Skin of body (tissue), 2 donors: ENCODE data around the gene ANXA2. TPM values are rescaled to one million over a fixed set of nuclear protein-coding genes. Genes with fewer than 3 reads are reported as not detected.
A peak's percentile ranks its signal among the peaks of the same experiment; 100 is the strongest.

ENCODE experiments used
- DNase-seq: peaks from one replicate; lab custom pipeline; 2025; lab: John Stamatoyannopoulos, UW
- total RNA-seq: library from RNA; depleted of rRNA; stranded (reverse); fragments of >200 nt; gene quantifications from one replicate; pipeline ENCODE4 v1.2.3, GENCODE V29; 2014

Gene ANXA2
- total RNA-seq, 1 donor from 2014 or later: 913 TPM

DNA sequence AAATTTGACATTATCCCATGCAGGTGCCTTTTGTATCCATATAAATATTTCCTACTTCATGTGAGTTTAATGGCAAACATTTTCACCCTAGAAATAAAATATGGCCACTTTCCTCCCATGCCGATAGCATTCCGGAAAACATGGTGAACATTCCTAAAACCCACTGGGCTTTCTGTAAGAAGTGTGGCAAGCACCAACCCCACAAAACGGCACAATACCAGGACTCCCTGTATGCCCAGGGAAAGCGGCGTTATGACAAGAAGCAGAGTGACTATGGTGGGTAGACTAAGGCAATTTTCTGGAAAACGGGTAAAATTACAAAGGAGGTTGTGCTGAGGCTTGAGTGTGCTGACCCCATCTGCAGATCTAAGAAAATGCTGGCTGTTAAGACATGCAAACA lies 7.6 kb downstream of the ANXA2 start:
- no peak for DNase-seq

DNA sequence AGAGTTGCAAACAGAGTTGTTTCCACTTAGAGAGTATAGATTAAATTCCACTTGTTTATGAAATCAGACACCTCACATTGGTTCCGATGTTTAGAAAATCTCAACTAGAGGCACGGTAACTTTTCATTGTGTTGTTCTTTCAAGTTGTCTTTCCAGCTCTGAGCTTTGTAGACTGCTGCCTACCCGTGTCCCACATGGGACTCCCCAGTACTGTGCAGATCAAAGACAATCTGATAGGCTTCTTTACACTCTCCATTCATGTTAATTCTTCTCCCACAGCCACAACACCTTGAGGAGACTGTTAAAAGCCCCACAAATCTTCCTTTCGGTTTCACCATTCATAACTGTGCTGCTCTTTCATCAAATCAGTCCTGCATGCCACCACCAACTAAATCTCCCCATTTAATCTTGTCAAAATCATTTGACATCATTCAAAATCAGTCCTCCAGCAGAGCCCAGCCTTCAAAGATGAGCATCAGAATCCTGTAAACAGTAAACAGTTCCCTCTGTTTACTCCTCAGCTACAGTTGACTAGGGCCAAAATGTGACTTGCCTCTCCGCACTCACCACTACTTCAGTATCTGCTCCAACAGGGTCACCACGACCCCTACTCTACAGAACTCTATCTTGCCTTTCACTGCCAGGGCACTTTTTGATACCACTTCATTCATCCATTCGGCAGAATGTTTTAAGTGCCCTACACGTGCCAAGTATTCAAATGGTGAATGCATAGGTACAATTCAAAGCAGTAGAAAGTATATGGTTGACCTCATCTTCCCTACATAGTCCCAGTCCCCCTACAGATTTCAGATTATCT lies 8.3 kb downstream of the ANXA2 start:
- no peak for DNase-seq

GRCh38 chr15:60387321-60387720 lies 10.5 kb downstream of the ANXA2 start:
- DNase-seq: no peak

DNA sequence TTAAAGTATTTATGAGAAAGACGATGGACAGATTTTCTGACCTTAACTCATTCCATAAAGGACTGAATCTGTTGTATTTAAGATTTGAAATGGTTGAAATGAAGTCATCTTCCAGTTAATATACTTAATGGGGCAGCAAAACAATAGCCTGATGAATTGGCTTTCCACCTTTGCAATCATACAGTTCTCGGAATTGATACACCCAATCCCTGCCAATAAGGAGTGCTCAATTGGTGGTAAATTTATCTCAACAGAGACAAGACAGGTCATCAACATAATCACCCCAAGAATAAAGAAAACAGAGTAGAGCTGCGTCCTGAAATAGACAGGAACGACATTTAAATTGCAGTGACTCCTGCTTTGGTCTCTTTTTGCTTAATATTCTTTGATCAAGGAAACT lies 11.2 kb downstream of the ANXA2 start:
- no peak for DNase-seq

DNA sequence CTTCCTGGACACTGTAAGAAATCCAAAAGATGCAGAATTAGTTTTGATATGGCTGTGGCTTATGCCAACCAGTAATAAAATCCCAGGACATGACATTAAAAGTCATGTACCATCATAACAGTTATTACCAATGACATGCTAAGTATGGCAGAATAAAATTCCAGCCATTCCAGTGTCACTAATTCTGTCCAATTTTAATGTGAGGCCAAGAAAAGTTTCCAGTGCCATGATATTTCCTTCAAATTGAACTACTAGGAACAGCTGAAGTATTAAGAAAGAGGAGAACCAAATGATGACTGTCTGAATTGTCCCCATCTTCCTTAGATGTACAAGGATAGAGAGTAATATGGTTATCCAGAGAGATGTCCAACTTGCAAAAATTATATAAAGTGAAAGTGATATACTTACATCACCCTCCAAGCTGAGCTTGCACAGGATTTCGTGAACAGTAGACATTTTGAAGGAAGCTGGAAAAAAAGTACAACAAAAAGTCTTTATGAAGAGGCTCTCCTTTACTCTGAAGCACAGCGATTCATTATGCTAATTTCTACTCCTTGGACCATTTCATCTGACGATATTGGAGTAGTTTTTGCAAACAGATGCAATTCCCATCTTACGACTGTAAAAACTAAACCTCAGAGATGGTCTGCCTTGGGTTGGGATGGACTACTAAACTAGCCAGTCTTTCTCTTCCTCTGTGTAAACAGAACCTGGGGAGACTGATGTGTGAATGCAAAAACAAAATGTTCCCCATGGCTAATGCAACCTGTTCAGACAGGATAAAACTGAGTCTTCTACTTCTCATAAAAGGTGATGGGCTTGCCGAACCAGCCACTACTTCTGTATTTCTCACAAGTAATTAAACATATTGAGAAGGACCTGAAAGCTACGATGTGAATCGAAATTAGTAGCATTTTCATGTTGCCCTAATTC lies 11.9 kb downstream of the ANXA2 start:
- no peak for DNase-seq

- no peak for DNase-seq
Measured at GRCh38 chr15:60384526-60385126, 13.2 kb downstream of the ANXA2 start.

DNA sequence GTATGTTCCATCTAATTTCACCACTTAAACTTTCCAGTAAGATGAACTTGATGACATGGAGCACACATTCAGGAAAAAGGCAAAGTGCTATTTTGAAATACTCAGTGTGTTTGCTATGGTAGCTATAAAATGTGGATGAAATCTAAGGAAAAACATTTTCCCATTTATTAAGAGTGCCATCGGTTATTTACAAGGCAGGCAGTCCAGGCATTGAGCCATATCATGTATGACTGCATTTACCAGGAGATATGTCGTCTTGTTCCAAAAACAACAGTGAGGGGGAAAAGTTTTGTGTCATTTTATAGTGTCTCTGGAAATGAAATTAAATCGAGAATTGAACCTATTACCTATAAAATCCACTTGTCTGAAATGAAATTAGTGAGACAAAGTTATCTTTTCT lies 13.7 kb downstream of the ANXA2 start:
- no peak for DNase-seq

GRCh38 chr15:60382773-60383674 lies 14.8 kb downstream of the ANXA2 start:
- DNase-seq: no peak

GRCh38 chr15:60381148-60381788 lies 16.5 kb downstream of the ANXA2 start:
- no peak for DNase-seq

DNA sequence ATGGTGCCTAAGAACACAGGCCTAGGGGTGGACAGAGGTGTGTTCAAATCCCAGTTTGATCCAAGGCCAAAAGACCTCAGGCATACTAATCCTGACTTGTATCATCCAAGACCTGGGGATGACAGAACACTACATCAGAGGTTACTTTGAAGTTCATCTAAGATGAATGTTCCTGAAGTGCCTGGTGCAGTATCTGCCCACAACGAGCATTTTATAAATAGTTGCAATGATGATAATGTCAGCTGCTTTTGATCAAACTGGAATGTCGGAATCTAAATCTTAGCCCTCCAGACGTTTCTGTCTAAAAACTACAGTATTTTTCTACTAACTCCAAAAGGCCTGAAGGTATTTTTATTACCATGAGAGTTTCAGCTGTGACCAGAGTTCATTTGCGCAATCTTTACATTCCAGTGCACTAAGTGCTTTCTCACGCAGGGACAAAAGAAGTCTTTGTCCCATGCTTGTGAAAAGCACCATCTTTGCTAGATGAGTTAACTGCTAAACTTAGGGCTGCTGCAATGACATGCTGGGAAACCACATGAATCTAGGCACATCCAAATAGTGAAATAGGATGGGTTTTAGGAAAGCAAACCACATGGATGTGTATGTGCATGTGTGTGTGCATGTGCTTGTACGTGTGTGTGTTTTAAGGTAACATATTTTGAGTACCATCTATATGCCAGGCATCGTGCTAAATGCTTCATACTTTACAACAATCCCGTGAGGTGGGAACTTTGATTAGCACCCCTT lies 18.1 kb downstream of the ANXA2 start:
- DNase-seq: peak; percentile 88

DNA sequence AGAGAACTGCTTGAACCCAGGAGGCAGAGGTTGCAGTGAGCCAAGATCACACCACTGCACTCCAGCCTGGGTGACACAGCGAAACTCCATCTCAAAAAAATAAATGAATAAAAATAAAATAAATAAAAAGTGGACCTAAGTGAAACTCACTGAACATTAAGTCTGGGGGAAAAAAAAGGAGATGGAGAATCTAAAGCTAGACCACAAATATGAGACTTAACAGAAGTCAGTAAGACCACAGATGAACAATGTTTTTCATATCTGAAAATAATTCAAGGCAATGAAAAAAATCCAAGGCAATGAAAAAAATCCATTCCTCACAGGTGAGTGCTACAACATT lies 18.6 kb downstream of the ANXA2 start:
- DNase-seq: no peak

DNA sequence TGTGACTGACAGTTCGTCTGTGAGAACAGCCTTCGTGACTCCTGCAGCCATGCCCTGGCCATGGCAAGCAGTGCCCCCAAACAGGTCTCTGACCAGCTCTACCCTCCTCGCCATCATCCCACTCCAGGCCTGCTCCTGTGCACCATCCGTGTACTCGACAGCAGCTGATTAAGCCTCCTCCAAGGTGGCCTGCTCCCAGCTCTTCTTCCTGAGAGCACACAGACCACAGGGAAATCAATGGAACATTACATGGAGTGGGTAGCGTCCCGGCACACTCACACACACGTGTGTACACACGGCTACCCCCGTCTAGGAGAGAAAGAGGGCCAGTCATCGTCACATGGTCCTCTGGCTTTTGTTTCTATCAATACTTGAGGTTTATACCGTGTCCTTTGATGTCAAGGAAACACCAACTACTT lies 21.1 kb downstream of the ANXA2 start:
- no peak for DNase-seq

DNA sequence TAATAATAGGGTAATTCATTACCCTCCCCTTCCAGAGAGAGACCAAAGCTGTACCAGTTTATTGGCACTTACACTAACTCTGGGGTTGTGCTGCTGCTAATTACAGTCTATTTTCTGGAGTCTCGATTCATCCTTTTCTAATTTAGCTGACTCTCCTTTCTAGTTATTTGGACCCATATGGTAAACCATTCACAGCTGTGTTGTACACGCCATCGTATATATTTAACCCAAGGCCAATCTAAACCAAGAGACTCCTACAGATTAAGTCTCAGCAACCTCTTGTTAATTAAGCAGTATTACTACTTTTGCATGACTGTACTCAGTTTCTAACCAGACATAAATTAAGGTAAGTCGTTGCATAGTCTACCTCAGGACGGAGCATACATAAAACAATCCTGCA lies 22.5 kb downstream of the ANXA2 start:
- DNase-seq: peak; percentile 85

GRCh38 chr15:60374628-60375081 lies 23.1 kb downstream of the ANXA2 start:
- no peak for DNase-seq

DNA sequence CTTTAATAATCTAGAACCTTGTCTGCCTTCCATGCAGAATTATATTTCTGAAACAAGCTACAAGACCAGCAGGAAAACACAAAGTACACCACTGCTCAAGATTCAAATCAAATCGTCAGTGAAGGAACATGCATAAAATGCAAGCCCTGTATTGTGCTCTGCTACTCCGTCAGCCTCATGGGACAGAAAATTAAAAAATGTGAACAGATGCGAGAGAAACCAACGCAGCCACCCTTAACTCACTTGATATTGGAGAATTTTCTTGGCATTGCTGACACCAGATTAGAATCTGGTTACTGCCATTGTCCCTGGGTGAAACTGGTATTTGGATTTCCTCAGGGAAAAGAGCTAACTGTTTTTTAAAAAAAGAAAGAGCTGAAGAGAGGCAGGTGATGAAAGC lies 23.6 kb downstream of the ANXA2 start:
- no peak for DNase-seq

DNA sequence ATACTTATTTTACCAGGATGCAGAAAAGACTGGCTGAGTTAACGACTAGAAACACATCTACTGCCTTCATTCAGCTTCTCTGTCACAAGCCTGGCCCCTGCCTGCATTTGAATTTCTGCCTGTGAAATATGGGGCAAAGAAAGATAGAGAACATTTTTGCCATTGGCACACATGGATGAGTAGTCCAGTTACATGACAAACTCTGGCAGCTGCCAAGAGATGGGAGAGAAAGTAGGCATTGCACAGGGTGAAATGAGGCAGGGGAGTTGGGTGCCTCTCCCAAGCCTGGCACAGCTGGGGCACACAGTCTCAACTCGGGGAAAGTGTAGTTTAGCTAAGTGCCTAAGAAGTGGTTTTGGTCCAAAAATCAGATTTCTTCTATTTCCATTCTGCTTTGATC lies 24.0 kb downstream of the ANXA2 start:
- no peak for DNase-seq

DNA sequence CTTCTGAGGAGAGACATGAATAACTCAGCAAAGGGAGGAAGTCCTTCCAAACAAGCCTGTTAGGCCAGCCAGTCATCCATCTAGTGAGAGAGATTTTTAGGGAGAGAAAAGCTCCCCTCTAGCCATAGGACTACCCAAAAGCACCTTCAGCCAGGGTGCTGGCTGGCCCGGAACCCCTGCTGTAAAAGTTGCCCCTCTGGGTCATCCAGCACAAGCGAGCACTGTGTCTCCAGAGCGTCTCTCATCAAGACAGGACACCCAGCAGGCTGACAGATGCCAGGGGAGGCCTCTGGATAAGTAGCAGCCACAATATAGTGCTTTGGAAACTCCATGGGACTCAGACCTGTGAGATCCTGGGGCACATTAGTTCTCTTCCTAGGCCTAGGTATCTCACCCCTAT lies 24.5 kb downstream of the ANXA2 start:
- DNase-seq: no peak

GRCh38 chr15:60372756-60373155 lies 25.0 kb downstream of the ANXA2 start:
- no peak for DNase-seq

- DNase-seq: no peak
Measured at GRCh38 chr15:60372227-60372626, 25.6 kb downstream of the ANXA2 start.
